Left lobe of liver (tissue), 2 donors: ENCODE measurements around the gene P2RX4. TPM values are rescaled to one million over a fixed set of nuclear protein-coding genes. Genes with fewer than 3 reads are reported as not detected.
"Not testable (repeated sequence)": the region's sequence is repeated elsewhere in the genome, so short reads cannot be mapped to it uniquely, and the experiment has no call there.

Experiments
- ATAC-seq: fragments of 200-7000 bp; cut with Tn5 transposase; one replicate; pipeline ENCODE4 v1.9.1; 2020; ENCODE audit warnings: mild to moderate bottlenecking, moderate library complexity
- DNase-seq: peaks from one replicate; pipeline ENCODE4 v3.0.0-alpha.2; 2020; ENCODE audit warnings: low spot score
- total RNA-seq: library from RNA; stranded (reverse); gene quantifications from one replicate; pipeline ENCODE4 v1.2.1, GENCODE V29; 2021
- donor health status: DM: no; HTN: no; CAD: no; lungs with moderate emphysema.
- donor health status: DM: no; HTN: yes; CAD: no.

Gene P2RX4
- total RNA-seq, 1 donor from 2014 or later = 11.6 TPM

DNA sequence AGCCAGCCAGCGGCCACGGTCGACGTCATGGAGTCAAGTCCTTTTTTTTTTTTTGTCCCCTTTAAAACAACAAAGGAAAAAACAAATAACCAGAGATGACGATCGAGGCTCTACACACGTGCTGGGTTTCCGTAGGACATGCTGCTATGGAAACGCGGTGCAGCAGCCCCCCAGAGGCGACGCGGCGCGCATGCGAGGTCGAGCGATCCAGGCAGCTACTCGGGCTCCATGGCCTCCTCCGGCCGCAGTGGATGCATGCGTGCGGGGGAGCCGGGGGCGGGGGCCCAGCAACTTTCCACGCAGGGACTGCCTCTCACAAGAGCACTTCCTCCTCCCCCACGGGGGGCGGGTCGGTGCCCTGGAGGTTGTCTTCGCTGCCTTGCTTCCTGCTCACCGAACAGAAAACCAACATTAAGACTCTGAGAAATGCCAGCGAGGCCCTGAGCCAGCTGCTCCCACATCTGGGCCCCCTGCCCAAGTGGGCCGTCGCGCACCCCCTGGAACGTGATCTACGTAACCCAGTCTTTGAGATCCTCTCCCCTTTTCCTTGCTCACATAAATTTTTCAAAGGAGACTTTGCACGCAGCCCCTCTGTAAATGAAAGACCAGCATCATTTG is 30.7 kb downstream of the P2RX4 start:
- peak; percentile 11 for ATAC-seq
- DNase-seq = peak; percentile 62

DNA sequence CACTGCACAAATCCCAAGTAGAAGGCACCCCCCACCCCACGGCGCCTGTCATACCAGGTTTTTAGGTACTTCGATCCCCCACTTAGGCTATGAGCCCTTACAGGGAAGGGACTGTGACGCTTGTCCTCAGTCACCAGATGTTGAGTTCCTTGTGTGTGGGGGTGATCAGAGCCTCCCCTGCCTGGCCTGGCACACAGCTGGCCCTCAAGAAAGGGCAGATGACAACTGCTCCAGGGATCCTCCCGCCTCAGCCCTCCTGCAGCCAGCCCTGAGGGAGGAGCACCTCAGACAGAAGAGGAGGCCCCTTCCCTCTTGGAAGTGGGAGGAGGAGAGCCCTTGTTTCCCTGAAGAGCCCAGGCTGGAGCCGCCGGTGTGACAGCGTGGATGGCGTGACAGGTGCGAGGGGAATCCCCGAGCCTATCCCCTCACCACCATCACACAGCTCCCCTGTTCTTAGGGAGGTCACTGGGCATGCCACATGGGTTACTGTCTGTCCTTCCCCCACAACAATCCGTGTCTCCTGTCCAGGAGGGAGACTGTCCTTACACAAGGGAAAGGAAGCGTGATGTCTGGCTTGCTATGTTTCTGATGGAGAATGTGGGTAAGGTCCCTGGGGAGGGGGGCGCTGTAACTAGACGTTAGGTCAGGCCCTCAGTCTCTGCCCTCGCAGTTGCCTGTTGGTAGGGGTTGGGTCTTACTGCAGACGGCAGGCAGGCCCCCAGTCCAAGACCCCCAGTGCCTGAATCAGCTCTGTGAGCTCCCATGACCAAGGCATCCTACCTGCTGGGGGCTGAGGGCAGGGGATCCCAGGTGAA is 31.4 kb downstream of the P2RX4 start:
- no peak for DNase-seq
- ATAC-seq = no peak

DNA sequence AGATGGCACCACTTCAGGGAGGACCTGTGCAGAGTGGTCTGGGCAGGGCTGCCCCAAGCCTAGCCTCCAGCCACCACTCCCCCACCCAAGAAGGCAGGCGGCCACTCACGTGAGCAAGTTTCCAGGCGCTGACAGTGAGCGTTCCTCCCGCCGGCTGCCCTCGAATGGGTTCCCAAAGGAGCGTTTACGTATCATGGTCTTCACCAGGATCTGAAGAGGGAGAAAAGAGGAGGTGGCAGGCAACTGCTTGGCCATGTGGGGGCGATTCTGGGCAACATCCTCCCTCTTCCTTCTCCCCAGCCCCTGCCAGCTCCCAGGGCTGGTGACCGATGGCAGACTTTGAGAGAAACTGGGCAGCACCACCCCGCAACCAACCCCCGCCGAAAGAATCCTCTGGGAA is 35.1 kb downstream of the P2RX4 start:
- no peak for DNase-seq

DNA sequence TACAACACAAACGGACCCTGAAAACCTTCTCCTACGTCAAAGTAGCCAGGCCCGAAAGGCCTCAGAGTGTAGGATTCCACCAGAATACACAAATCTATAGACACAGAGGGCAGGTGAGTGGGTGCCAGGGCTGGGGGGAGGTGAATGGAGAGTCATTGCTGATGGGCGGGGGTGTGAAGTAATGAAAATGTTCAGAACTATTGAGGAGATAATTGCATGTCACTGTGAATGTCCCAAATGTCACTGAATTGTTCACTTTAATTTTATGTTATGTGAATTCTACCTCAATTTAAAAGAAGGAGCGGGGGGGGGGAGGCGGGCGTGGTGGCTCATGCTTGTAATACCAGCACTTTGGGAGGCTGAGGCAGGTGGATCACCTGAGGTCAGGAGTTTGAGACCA is 36.0 kb downstream of the P2RX4 start:
- no peak for ATAC-seq

More for the DNA sequence above, 35.1 kb downstream of the P2RX4 start:
- no peak for ATAC-seq

DNA sequence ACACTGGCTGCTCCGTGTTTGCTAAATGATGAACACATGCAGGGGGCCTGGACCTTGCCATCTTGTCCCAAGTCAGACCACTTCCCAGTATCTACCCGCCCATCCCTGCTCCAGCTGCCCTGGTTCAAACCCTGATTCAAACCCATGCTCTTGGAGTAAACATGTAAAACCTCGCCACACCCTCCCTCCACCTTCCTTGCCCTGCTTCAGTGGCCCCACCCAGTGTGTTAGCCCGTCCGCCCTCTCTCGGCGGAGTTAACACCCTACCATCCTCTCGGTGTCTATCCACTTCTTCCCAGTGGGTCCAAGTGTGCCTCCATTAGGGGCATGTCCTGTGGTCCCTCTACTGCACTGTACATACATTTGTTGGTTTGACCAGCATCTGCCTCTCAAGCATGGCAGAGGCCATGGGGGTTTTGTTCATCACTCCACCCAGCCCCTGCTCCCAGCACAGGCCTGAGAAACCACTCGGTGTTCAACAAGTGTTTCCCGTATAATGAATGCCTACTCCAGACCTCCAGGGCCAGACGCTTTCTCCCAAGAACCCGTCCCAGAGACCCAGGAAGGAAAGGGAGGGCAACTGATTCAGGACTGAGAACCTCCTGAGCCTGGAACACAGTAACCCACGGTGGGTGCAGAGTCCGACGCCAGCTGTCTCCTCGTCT is 37.1 kb downstream of the P2RX4 start:
- no peak for DNase-seq
- no peak for ATAC-seq

More for the DNA sequence above, 36.0 kb downstream of the P2RX4 start:
- DNase-seq = no peak

DNA sequence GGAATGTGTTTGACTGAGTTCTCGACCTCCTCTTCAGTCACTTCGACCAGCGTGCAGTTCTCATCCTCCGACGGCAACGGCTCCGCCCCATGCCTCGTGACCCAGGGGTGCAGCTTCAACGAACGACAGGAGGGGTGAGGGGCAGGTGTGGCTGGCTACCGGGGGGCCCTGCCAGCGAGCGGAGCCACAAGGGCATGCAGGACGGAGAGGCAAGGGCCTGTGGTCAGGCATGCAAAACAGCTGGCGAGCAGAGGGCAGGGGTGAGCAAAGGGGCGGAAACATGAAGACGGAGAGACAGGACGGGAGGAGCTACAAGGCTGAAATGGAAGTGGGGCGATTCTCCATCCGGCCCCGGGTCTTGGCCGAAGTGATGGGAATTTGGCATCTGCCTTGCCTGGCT is 38.7 kb downstream of the P2RX4 start:
- no peak for DNase-seq

DNA sequence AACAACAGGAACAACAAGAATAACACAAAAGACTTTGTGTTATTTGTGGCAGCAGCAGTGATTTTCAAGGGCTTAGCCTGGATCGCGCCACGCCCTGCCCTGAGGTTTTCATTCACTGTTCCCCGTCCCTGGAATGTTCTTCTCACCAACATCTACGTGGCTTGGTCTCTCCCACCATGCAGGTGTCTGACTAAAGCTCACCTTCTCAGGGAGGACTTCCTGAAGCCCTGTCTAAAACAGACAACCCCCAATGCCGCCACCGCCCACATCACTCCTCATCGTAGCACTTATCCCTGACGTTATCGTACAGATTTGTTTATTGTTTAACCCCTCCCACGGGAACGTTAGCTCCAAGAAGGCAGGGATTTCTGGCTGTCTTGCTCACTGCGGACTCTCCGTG is 40.4 kb downstream of the P2RX4 start:
- DNase-seq = no peak

More for the DNA sequence above, 38.7 kb downstream of the P2RX4 start:
- no peak for ATAC-seq

DNA sequence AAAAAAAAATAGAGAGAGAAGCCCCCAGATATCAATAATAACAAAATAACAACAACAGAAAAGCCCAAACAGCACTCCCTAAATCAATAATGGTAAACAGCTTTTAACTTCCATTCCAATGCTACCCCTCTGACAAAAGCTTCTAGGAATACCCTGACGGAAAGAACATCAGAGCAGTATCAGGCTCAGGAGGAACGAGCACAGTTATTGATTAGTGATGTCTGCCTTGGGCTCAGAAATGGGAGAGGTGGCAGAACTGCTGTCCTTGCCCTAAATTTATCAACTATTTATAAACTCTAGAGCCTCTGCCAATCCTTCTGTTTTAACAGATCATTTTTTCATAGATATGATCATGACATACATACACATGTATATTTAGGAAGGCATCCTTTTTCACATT is 41.9 kb downstream of the P2RX4 start:
- ATAC-seq = no peak
- no peak for DNase-seq

More for the DNA sequence above, 40.4 kb downstream of the P2RX4 start:
- ATAC-seq = no peak

DNA sequence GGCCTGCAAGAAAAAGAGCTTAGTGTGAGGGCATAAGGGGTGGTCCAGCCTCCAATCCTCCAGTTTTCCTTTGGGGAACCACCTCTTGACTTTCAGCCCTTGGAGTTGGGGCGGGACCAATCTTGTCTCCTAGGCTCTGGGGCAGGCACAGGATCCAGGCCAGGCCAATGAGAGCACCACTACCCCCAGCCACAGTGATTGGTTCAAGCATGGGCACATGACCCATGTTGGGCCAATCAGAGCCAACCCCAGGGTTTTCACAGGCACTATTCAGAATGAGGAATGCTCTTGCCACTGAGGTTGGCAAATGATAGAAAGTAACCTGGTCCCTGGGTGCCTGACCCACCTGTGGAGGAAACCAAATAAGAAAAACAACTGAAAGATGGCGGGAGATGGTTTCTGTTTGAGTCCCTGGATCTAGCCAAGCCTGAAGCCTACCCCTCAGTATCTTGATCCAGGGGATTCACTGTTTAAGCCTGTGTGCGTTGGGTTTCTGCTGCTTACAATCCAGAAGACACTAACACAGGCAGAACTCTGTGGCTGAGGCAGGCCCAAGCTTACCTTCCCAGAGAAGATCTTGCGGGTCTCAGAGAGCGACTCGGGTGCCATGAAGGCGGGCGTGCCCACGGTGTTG is 42.9 kb downstream of the P2RX4 start:
- DNase-seq (no peak), ATAC-seq (no peak)

DNA sequence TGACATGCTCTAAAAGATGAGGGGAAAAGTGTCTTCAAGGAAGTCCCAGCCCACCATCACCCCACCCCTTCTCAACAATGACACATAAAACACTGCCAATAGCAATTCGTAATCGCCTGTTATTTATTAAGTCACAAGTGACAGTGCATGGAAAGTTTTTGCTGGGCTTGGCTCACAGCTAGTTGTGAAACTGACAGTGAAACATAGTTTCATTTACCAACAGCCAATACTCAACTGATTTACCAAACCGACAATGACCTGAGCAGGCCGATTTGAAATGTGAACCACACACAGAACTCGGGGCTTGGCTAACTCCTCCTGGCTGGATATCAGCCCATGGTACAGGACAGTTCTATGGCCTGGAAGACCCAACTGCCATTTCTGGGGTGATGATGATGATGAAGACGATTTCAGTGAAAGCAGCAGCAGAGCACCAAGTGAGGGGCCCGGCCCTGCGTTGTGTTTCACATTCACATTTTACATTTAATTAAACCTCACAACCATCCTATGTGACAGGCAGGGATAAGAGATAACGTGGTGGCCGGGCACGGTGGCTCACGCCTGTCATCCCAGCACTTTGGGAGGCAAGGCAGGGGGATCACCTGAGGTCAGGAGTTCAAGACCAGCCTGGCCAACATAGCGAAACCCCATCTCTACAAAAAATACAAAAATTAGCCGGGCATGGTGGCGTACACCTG is 43.9 kb downstream of the P2RX4 start:
- ATAC-seq (no peak), DNase-seq (no peak)

DNA sequence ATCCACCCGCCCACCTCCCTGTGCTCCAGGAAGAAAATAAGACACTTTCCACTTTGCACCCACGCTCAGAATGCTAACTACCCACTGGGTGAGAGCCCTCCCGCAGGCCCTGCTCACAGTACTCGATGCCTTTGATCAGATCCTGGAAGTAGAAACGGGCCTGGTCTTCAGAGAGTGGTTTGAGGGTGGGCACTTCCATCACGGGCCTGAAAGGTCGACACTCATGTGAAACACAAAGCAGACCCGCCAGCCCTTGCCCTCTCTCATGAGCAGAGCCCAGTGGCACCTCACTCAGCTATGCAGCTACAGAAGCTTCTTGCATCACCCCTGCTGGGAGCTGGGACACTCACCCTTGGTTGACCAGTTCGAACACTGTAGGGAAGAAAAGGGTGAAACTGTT is 45.5 kb downstream of the P2RX4 start:
- ATAC-seq (peak; percentile 70), DNase-seq (no peak)

DNA sequence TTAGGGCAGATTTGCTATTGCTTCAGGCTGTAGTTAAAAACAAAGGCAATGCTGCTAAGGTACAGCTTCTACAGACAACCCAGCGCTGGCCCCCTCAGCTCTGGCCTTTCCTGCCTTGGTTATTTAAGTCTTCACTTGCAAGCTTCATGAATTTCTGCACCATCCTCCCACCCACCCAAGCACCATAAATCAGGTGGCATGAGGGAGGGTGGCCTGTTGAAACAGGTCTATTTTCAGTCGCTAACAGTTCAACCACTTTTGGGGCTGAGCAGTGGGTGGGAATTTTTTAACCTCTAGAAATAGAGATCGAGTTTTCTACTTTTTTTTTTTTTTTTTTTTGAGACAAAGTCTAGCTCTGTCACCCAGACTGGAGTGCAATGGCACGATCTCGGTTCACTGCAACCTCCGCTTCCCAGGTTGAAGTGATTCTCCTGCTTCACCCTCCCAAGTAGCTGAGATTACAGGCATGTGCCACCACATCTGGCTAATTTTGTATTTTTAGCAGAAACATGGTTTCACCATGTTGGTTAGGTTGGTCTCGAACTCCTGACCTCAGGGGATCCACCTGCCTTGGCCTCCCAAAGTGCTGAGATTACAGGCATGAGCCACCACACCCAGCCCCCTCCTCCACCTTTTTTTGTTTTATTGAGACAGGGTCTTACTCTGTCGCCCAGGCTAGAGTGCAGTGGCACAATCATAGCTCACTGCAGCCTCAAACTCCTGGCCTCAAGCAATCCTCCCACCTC is 47.9 kb downstream of the P2RX4 start:
- ATAC-seq, DNase-seq: not testable (repeated sequence)

DNA sequence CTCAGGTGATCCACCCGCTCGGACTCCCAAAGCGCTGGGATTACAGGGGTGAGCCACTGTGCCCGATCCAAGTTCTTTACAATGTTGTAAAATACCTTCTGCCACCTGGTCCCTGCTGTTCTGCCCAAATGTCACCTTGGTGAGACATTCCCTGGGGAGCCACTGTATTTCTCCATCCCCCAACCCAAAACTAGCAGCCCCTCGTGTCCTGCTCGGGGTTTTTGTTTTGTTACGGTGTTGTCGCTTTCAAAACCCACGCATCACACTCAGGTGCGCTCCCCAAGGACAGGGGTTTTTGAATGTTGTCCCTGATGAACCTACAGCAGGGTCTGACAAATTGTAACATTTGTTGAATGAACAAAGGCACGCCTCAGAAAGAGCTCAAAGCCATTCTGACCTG is 49.1 kb downstream of the P2RX4 start:
- no peak for ATAC-seq
- no peak for DNase-seq

DNA sequence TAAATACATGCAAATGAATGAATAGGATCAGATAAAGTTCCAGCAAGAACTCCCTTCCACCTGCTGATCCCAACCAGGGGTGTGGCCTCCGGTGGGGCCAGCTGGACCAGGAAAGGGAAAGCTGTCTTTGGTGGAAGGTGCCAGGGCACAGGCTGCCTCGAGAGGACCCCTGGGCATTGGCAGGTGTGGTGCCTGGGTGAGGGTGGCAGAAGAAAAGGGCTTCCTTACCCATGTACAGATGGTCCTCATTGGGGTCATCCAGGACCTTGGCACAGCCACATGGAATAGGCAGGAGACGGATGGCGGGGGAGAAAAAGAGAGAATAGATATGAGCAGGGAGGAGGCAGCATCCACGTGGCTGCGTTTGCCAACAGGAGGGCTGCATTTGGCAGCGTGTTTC is 50.2 kb downstream of the P2RX4 start:
- no peak for ATAC-seq
- DNase-seq = no peak

DNA sequence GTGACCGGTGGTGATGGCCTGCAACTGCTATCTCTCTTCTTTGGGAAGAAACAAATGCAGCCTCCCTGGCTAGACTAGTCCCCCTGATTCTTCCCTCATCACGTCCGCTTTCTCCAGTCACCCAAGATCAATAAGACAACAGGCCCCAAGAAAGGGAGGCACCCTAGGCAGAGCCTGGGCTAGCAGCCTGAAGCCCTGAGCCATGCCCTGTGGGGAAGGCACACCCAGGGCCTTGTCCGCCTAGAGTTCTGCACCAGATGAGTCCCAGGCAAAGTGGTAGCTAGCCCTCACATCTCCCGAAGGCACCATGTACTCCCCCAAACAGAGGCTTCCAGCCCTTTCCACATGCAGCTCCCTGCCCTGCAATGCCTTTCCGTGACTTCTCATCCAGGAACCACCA is 51.5 kb downstream of the P2RX4 start:
- peak; percentile 20 for ATAC-seq
- DNase-seq = no peak

DNA sequence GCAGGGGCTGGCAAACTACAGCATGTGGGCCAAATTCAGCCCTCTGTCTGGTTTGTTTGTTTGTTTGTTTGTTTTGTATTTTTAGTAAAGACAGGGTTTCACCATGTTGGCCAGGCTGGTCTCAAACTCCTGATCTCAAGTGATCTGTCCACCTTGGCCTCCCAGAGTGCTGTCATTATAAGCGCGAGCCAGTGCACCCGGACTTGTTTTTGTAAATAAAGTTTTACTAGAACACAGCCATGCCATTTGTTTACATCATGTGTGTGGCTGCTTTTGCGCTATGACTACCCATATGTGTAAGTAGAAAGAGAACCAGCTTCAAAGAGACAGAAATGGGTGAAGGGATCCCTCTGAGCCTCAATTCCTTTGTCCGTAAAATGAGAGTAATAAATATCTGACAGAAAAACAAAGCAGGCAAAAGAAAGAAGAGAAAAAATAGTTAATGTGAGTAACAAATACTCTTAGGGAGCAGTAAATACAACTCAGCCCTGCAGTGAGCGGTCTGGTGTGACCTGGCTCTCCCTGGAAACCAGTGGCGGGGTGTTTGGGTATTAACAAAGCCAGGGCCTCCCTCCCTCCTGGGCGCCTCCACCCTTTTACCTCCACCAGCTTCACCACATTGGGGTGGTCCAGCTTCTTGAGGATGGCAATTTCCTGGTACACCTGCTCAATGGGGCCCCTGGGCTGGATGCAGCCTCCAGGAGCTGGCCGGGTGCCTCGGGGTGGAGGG is 53.4 kb downstream of the P2RX4 start:
- ATAC-seq = no peak
- no peak for DNase-seq

DNA sequence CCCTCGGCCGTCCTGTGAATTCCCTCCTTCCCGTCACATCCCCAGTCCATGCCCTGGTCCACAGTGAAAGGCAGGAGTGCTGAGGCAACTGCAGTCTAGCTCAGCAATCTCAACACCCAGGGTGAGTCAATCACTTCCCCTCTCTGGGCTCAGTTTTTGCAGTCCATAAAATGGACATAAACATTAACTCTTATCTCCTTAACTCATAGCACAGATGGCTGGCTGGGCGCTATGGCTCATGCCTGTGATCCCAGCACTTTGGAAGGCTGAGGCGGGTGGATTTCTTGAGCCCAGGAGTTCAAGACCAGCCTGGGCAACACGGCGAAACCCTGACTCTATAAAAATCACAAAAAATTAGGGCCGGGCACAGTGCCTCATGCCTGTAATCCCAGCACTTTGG is 54.2 kb downstream of the P2RX4 start:
- ATAC-seq (no peak), DNase-seq (no peak)

DNA sequence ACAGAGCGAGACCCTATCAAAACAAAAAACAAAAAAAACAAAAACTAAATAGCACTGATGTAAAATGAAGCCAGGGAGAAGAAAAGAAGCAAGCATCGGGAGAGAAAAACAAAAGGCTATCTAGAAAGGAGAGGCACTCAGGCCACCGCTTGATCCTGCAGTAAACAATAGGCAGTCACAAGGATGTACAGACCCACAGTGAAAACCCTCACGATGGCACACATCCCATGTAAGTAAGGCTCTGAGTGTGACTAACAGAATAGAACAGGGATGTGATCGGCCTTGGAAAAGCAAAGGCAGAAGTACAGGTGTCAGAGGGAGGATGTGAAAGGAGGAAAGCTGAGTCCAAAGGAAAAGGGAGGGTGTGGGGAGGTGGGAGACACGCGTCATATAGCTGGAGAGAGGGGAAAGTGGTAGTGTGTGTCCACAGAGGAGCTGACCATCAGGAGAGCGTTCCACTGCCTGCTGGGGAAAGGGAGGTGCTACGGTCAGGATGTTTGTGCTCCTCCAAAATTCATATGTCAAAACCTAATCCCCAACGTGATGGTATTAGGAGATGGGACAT is 55.1 kb downstream of the P2RX4 start:
- ATAC-seq (no peak), DNase-seq (no peak)

DNA sequence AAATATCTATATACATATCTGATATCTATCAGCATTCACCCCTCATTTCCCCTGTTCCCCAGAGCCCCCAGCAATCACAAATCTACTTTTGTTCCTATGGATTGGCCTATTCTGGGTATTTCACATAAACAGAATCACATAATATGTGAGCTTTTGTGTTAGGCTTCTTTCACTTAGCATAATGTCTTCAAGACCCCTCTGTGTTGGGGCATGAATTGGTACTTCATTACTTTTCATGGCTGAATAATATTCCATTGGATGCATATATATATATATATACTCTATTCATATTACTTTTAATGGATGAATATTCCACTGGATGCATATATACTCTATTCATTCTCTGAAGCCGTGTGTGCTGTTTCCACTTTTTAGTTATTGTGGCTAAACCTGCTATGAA is 57.9 kb downstream of the P2RX4 start:
- ATAC-seq = no peak

More for the DNA sequence above, 57.9 kb downstream of the P2RX4 start:
- DNase-seq = no peak
